GM12801 (cell line): Measurements from ENCODE around the gene NADSYN1.
"Not testable (repeated sequence)": the region's sequence is repeated elsewhere in the genome, so short reads cannot be mapped to it uniquely, and the experiment has no call there.

Source experiments
- CTCF ChIP-seq: IDR thresholded peaks from one replicate; pipeline ENCODE4 v1.5.1; 2011; ENCODE audit warnings: control low read depth; ENCODE audit not compliant: insufficient read length; ENCODE audit errors: extremely low read depth

Gene NADSYN1

DNA sequence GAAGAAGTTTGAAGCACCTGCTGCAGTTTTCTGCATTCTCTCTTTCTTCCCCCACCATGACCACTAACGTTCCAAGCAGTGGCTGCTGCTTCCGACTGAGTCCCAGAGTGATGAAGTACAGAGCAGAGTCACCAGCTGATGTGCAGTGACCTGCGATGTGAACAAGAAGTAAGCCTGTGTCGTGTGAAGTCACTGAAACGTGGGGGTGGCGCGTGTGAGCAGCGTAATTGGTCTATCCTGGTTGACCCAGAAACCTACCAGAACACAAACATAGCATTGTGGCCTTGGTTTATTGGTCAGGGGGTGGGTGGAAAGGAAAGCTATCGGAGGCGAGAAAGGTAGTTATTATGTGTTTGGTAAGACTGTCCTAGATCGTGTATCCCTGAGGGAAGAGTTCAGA, 77.6 kb downstream of the NADSYN1 start:
- TF ChIP-seq CTCF: no peak

DNA sequence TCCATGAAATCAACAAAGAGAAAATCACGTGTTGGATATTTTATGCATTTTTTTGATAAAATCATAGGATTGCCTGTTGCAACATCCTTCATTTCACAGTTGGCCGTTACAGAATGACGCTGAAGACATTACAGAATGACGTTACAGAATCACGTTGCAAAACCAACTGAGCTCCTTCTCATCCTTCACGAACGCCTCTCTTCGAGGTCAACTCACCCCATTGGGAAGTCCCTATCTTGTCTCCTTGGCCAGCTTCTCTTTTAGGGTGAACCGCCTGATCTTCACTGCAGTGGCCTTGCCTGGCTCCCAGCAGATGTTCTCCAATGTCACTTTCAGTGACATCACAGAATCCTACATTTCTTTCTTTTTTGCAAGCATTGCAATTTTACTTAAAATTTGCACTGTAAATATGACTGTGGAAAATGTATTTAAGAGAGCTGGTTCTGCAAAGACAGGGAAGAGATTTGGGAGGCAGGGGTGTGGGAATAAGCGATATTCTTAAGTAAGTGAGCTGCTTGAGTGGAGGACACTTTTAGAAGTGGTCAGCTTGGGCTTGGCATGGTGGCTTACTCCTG, 79.1 kb downstream of the NADSYN1 start:
- TF ChIP-seq CTCF: no peak

DNA sequence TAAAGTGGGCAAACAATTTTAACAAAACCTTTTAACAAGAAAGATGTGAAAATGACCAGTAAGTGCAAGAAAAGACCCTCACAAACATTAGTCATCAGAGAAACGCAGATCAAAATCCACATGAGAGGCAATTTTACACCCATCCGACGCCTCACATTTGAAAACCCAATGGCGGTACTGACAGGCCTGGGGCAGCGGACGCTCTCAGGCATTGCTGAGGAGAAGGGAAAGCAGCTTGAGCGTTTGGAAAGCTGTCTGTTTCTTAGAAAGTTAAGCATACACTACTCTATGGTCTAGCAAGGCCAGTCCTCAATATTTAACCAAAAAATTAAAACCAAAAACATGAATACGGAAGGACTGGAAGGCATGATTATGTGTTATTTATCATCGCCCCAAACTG, 82.8 kb downstream of the NADSYN1 start:
- TF ChIP-seq CTCF: no peak

- no peak for TF ChIP-seq CTCF
Observed at GRCh38 chr11:71537537-71537936, 84.5 kb downstream of the NADSYN1 start.

- TF ChIP-seq CTCF: not testable (repeated sequence)
Observed at GRCh38 chr11:71537977-71538665, 85.1 kb downstream of the NADSYN1 start, which contains the start of gene KRTAP5-8. Gene KRTAP5-8 (plus strand): TSS chr11:71538025. CDS start chr11:71538056, 31 bp downstream.

DNA sequence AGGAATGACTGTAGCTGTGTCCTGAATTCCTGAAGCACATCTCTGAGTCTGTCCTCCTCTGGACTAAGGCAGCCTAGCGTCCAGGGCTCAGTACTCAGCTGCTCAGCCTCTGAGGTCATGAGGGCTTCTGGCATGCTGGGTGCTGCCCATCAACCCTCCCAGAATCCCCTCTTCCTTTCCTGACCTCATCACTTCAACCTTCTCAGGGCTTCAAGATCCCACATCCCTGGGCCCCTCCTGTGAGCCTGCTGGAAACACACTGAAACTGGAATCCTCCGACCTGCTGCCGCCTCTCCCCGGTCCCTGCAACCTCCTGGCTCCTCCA, 85.6 kb downstream of the NADSYN1 start:
- no peak for TF ChIP-seq CTCF

GRCh38 chr11:71539017-71539416, 86.0 kb downstream of the NADSYN1 start:
- TF ChIP-seq CTCF: no peak
